ENCODE measurements around the gene CEACAM6.

Gene CEACAM6

DNA sequence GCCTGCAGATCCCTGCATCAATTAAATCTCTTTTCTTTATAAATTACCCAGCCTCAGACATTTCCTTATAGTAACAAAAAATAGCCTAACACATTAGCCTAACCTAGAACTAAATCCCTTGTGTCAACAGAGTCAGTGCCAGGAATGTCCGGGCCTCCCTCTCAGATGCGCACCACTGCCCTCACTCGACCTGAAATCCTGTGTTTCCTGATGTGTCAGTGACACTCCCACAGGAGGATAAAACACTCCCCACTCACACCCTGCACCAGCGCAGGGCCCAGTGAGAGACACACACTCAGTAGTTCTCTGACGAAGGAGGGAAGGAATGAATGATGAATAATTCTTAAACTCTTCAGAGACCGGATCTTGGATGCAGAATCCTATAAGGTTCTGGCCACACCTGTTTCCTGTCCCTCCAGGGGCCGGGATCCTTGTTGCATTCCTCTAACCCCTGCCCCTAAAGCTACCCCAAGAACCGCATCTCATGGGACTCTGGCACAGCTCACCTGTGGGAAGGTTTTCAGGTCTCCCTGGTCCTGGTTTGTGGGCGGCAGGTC lies 44.2 kb downstream of the CEACAM6 start:
- no peak for DNase-seq

DNA sequence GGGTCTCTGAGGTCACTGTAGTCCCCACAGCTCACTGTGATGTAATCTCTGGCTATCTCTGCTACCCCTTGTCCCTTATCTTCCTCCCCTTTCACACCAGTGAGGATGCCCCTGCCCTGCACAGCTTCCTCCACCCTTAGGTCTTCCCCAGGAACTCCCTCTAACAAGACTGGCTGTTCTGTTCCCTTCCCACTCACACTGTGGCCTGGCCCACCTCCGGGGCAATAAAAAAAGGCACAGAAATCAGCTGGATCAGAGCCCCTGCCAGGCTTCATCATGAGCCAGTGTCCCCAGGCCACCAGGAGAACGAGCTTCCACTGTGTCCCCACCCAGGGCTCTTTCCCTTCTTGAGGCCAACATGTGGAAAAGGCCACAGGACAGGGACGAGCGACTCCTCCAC lies 45.7 kb downstream of the CEACAM6 start:
- DNase-seq: no peak

GRCh38 chr19:41801792-41802211 lies 46.5 kb downstream of the CEACAM6 start:
- no peak for DNase-seq

DNA sequence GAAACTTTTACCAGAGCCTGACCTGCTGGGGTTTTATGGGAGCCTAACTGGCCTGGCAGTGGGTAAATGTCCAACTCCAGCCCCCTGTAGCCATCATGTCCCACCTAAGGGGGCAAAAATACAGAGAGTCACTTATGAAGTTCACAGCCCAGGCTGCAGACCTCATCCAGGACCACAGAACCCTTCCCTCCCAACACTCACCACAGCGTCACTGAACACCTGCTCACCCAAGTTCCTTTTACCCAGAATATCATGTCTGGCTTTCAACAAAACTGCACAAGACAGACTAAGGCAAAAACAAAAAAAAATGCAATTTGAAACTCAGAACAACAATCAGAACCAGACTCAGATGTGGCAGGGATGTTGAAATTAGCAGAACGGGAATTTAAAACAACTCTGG lies 47.4 kb downstream of the CEACAM6 start:
- no peak for DNase-seq

- DNase-seq: no peak
Measured at GRCh38 chr19:41804336-41804735, 49.0 kb downstream of the CEACAM6 start.

- no peak for DNase-seq
Measured at GRCh38 chr19:41807176-41807575, 51.8 kb downstream of the CEACAM6 start.

- no peak for DNase-seq
Measured at GRCh38 chr19:41808663-41809566, 53.6 kb downstream of the CEACAM6 start.

DNA sequence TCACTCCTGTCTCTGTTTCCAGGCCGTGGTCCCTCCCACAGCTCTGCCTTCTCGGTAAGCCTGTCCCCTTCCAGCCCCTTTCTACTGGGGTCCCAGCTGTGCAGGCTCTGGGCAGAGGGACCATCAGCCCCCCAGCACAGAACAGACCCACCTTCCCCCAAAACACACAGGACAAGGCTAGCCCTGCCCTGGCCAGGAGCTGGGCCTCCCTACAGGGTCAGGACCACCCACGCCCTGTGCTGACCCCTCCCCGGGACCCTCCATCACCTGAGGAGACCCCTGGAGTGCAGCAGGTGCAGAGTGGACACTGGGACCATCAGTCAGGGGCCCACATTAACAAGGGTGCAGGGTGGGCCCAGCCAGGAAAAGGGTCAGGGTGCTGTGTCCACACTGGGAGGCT lies 55.0 kb downstream of the CEACAM6 start:
- DNase-seq: no peak

DNA sequence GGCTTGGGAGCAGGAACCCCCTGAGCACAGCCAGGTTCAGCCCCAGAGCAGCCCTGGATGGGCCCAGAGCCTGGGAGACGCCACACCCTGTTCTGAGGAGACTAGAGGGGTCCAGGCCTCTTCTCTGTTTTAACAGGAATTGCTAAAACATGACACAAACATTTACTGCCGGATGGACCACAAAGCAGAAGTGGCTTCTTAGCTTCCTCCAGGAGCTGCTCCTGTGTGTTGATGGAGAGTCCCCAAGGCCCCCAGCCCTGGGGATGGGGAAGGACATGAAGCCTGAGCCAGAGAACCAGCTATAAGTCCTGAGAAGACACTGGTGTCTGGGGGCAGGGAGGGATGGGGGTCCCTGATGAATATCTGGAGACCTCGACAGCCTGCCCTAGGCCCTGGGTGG lies 55.7 kb downstream of the CEACAM6 start:
- DNase-seq: no peak

GRCh38 chr19:41811981-41812380 lies 56.7 kb downstream of the CEACAM6 start:
- no peak for DNase-seq

DNA sequence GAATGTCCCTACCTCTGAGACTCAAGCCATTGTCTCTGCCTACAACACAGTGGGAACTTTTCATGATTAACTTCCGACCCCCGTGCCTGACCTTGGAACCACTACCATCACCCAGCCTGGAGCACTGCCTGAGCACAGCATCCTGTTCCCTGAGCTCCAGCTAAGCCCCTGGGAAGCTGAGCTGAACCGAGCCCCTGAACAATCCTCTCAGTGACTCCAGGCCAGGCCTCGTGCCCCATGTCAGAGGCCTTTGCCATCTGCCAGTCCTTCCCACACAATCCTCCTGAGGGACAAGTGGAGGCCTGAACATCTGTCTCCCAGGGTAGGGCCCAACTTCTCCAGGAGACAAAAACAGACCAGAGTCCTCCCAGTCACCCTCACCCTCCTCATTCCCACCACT lies 58.6 kb downstream of the CEACAM6 start:
- DNase-seq: no peak

DNA sequence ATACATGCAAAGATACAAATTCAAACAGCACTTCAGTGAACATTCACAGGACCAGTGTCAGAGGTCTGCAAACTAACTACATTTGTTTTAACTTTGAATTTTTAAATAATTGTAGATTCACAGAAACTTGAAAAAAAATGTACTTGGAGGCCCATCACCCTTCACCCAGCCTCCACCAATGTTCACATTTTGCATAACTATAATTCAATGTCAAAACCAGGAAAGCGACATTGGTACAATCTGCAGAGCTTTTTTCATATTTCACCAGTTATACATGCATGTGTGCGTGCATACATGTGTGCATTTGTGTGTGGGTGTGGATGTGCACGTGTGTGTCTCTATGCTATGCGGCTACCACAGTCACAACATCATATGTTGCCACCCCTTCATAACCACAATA lies 60.0 kb downstream of the CEACAM6 start:
- DNase-seq: no peak

DNA sequence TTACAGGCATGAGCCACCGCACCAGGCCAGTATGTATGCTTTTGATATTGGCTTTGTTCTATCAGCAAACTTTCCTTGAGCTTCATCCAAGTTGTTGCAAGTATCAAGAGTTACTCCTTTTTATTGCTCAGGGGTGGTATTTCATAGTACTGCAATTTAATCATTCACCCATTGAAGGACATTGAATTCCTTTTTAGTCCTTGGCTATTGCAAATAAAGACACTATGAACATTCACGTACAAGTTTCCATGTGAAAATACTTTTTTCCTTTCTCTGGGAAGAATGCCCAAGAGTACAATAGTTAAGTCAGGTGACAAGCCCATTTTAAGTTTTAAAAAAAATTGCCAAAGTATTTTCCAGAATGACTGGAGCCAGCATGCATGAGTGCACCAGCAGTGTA lies 61.4 kb downstream of the CEACAM6 start:
- DNase-seq: no peak

GRCh38 chr19:41821003-41821735 lies 65.8 kb downstream of the CEACAM6 start:
- DNase-seq: peak; percentile 51
